ENCODE measurements around the gene PMPCA. TPM values are rescaled to one million over a fixed set of nuclear protein-coding genes. Genes with fewer than 3 reads are reported as not detected.

The PMPCA gene
- total and polyA plus RNA-seq, 2 of the 13 experiments (the other 11 are each of a cell fraction or from before 2014, with no cell fraction given) = 70.2 to 88.4 TPM

- TF ChIP-seq PTBP1 (IDR thresholded peaks at IDR 0.05; ENCODE audit: low read depth, low read length, poor library complexity, severe bottlenecking) (peak; percentile 50), ZBTB38 (CRISPR knock-in tag; IDR thresholded peaks at IDR 0.05) (0 out of 2 replicates have a peak, but pooled peaks have one; percentile 36), KLF9 (CRISPR knock-in tag; IDR thresholded peaks at IDR 0.05; ENCODE audit: low read depth) (no peak), ZBTB37 (CRISPR knock-in tag; IDR thresholded peaks at IDR 0.05) (no peak), GPN1 (CRISPR knock-in tag; IDR thresholded peaks at IDR 0.05; ENCODE audit: borderline replicate concordance) (0 out of 2 replicates have a peak, but pooled peaks have one; percentile 26), ZNF12 (CRISPR knock-in tag; IDR thresholded peaks at IDR 0.05) (no peak), ZNF605 (CRISPR knock-in tag; IDR thresholded peaks at IDR 0.05) (0 out of 2 replicates have a peak, but pooled peaks have one; percentile 58), MXI1 (IDR thresholded peaks at IDR 0.05; ENCODE audit: borderline replicate concordance, low read depth, low read length) (peak; percentile 71; the same call in 2 of the 3 replicates), ZNF788 (CRISPR knock-in tag; IDR thresholded peaks at IDR 0.05; ENCODE audit: borderline replicate concordance) (no peak; the same call in 1 of the 2 replicates), TBP (CRISPR knock-in tag; IDR thresholded peaks at IDR 0.05) (no peak), ZFP41 (CRISPR knock-in tag; IDR thresholded peaks at IDR 0.05; ENCODE audit: borderline replicate concordance) (peak; percentile 71; the same call in 1 of the 2 replicates), ZSCAN12 (CRISPR knock-in tag; IDR thresholded peaks at IDR 0.05) (peak; percentile 68; the same call in 1 of the 2 replicates), ZNF546 (CRISPR knock-in tag; conservative IDR thresholded peaks at IDR 0.05) (peak; percentile 40; the same call in 1 of the 2 replicates), ZNF556 (CRISPR knock-in tag; IDR thresholded peaks at IDR 0.05; ENCODE audit: borderline replicate concordance) (0 out of 2 replicates have a peak, but pooled peaks have one; percentile 3), E2F2 (CRISPR knock-in tag; IDR thresholded peaks at IDR 0.05; ENCODE audit: borderline replicate concordance) (peak; percentile 53; the same call in 1 of the 2 replicates), HNF4A (CRISPR knock-in tag; IDR thresholded peaks at IDR 0.05) (0 out of 2 replicates have a peak, but pooled peaks have one; percentile 6), ZNF33A (CRISPR knock-in tag; IDR thresholded peaks at IDR 0.05; ENCODE audit: borderline replicate concordance) (no peak), ZNF574 (CRISPR knock-in tag; IDR thresholded peaks at IDR 0.05) (0 out of 2 replicates have a peak, but pooled peaks have one; percentile 3), ZNF33B (CRISPR knock-in tag; IDR thresholded peaks at IDR 0.05) (no peak), SNAI1 (CRISPR knock-in tag; IDR thresholded peaks at IDR 0.05; ENCODE audit: borderline replicate concordance) (no peak), YEATS4 (CRISPR knock-in tag; IDR thresholded peaks at IDR 0.05; ENCODE audit: borderline replicate concordance) (peak; percentile 4; the same call in 1 of the 2 replicates)
- TF ChIP-seq, protein P1, sequence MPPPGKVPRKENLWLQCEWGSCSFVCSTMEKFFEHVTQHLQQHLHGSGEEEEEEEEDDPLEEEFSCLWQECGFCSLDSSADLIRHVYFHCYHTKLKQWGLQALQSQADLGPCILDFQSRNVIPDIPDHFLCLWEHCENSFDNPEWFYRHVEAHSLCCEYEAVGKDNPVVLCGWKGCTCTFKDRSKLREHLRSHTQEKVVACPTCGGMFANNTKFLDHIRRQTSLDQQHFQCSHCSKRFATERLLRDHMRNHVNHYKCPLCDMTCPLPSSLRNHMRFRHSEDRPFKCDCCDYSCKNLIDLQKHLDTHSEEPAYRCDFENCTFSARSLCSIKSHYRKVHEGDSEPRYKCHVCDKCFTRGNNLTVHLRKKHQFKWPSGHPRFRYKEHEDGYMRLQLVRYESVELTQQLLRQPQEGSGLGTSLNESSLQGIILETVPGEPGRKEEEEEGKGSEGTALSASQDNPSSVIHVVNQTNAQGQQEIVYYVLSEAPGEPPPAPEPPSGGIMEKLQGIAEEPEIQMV (CRISPR knock-in tag; IDR thresholded peaks at IDR 0.05; ENCODE audit: low read depth) = no peak
Observed at GRCh38 chr9:136409557-136410455, 652 bp upstream of the PMPCA start (continued).

All from HepG2 (cell line).